IMR-90 (cell line): ENCODE results near the gene LIX1. TPM values are rescaled to one million over a fixed set of nuclear protein-coding genes. Genes with fewer than 3 reads are reported as not detected.

ENCODE experiments used
- ATAC-seq: fragments of 200-7000 bp; cut with Tn5 transposase; 2 replicates; pipeline ENCODE4 v1.9.1; 2020; ENCODE audit warnings: low read depth, mild to moderate bottlenecking, moderate library complexity
- BruUV-seq: library from RNA; stranded (reverse); fragments of 400-500 nt; replicated peaks from 2 replicates; lab custom pipeline; 2021; lab: Mats Ljungman, UMichigan
- CTCF ChIA-PET: fragments of 300-600 bp; formaldehyde crosslinking; extraction: SDS; loops from one replicate; lab custom pipeline; 2021; ENCODE audit warnings: antibody characterized with exemption; lab: Yijun Ruan, JAX
- POLR2A ChIA-PET: fragments of 300-600 bp; sonication (Branson Sonifier 250); formaldehyde crosslinking; loops from one replicate; lab custom pipeline; 2022; ENCODE audit warnings: antibody characterized with exemption; ENCODE audit not compliant: unreplicated experiment; lab: Charles Lee
- DNase-seq: peaks from one replicate; pipeline ENCODE4 v3.0.0; 2013
- H2AFZ ChIP-seq: replicated peaks from 2 replicates; pipeline ENCODE3; 2013; ENCODE audit warnings: low read length, mild to moderate bottlenecking; ENCODE audit not compliant: poor library complexity
- H2AK5ac ChIP-seq: 2 replicates; pipeline ENCODE4 v1.6.1; 2013; ENCODE audit warnings: low read depth, low read length, inconsistent platforms
- H2AK9ac ChIP-seq: replicated peaks from 2 replicates; pipeline ENCODE3; 2013; ENCODE audit warnings: mild to moderate bottlenecking, low read depth, low read length, moderate library complexity; ENCODE audit not compliant: poor library complexity
- H2BK120ac ChIP-seq: 2 replicates; pipeline ENCODE4 v1.6.1; 2013; ENCODE audit warnings: low read depth, low read length, inconsistent platforms
- H2BK15ac ChIP-seq: 3 replicates; pipeline ENCODE4 v1.6.1; 2013; ENCODE audit warnings: low read depth, low read length, inconsistent platforms
- H2BK20ac ChIP-seq: 2 replicates; pipeline ENCODE4 v1.6.1; 2013; ENCODE audit warnings: low read depth, mild to moderate bottlenecking, inconsistent platforms, low read length, moderate library complexity
- H2BK5ac ChIP-seq: 2 replicates; pipeline ENCODE4 v1.6.1; 2013; ENCODE audit warnings: mild to moderate bottlenecking, low read depth, low read length, inconsistent platforms; ENCODE audit not compliant: poor library complexity, severe bottlenecking
- H3K14ac ChIP-seq: replicated peaks from 2 replicates; pipeline ENCODE4 v1.6.1; 2013; ENCODE audit warnings: low read depth, low read length, inconsistent platforms
- H3K18ac ChIP-seq: 2 replicates; pipeline ENCODE4 v1.6.1; 2013; ENCODE audit warnings: low read depth, low read length, control low read depth
- H3K23ac ChIP-seq: 2 replicates; pipeline ENCODE4 v1.6.1; 2013; ENCODE audit warnings: low read depth, low read length, inconsistent platforms
- H3K27ac ChIP-seq: 2 replicates; pipeline ENCODE4 v1.5.1; 2013; ENCODE audit warnings: mild to moderate bottlenecking, control low read depth, low read length; ENCODE audit not compliant: insufficient read depth
- H3K27me3 ChIP-seq: 2 replicates; pipeline ENCODE4 v1.6.1; 2013; ENCODE audit warnings: low read length; ENCODE audit not compliant: control insufficient read depth, insufficient read depth
- H3K36me3 ChIP-seq: 2 replicates; pipeline ENCODE4 v1.6.1; 2013; ENCODE audit warnings: low read length, mixed read lengths; ENCODE audit not compliant: control insufficient read depth, insufficient read depth
- H3K4ac ChIP-seq: 2 replicates; pipeline ENCODE4 v1.6.1; 2013; ENCODE audit warnings: low read depth, low read length, inconsistent platforms
- H3K4me1 ChIP-seq: 2 replicates; pipeline ENCODE4 v1.6.1; 2013; ENCODE audit warnings: low read length, mixed read lengths; ENCODE audit not compliant: control insufficient read depth, insufficient read depth
- H3K4me2 ChIP-seq: 2 replicates; pipeline ENCODE4 v1.6.1; 2013; ENCODE audit warnings: low read depth, mild to moderate bottlenecking, control low read depth, low read length, moderate library complexity
- H3K4me3 ChIP-seq: 2 replicates; pipeline ENCODE4 v1.5.1; 2013; ENCODE audit warnings: low read depth, mild to moderate bottlenecking, control low read depth, low read length, moderate library complexity; ENCODE audit not compliant: insufficient read depth
- H3K56ac ChIP-seq: 2 replicates; pipeline ENCODE4 v1.6.1; 2013; ENCODE audit warnings: low read length, inconsistent platforms; ENCODE audit not compliant: insufficient read depth; ENCODE audit errors: extremely low read depth
- H3K79me1 ChIP-seq, 2 experiments: 2 replicates each; pipeline ENCODE4 v1.6.1; 2013; ENCODE audit warnings: low read length in 2 of 2, inconsistent platforms in 1 of 2, low read depth in 1 of 2
- H3K9ac ChIP-seq: 2 replicates; pipeline ENCODE4 v1.6.1; 2013; ENCODE audit warnings: low read depth, low read length, control low read depth
- H3K9me1 ChIP-seq: 2 replicates; pipeline ENCODE4 v1.6.1; 2013; ENCODE audit warnings: low read length, inconsistent platforms; ENCODE audit not compliant: insufficient read depth
- H3K9me3 ChIP-seq: 2 replicates; pipeline ENCODE4 v1.6.1; 2013; ENCODE audit warnings: low read length; ENCODE audit not compliant: control insufficient read depth, insufficient read depth
- H4K20me1 ChIP-seq: 2 replicates; pipeline ENCODE4 v1.6.1; 2013; ENCODE audit warnings: low read length, inconsistent platforms; ENCODE audit not compliant: insufficient read depth
- H4K5ac ChIP-seq: 2 replicates; pipeline ENCODE4 v1.6.1; 2013; ENCODE audit warnings: mild to moderate bottlenecking, low read depth, low read length, control low read depth
- H4K8ac ChIP-seq, 2 experiments: 2 replicates each; pipeline ENCODE4 v1.6.1; 2013; ENCODE audit warnings: low read depth in 2 of 2, low read length in 2 of 2, control low read depth in 1 of 2, inconsistent platforms in 1 of 2
- H4K91ac ChIP-seq: 2 replicates; pipeline ENCODE4 v1.6.1; 2013; ENCODE audit warnings: low read depth, low read length, inconsistent platforms; ENCODE audit not compliant: insufficient read depth
- ELK1 ChIP-seq: fragments of 150-350 bp; IDR thresholded peaks from 2 replicates; pipeline ENCODE4 v1.6.1; 2016; ENCODE audit warnings: low read depth, mild to moderate bottlenecking, low read length, moderate library complexity, borderline replicate concordance
- FOS ChIP-seq: fragments of 150-350 bp; IDR thresholded peaks from 2 replicates; pipeline ENCODE4 v1.6.1; 2016; ENCODE audit warnings: low read depth, low read length
- USF2 ChIP-seq: fragments of 150-350 bp; IDR thresholded peaks from 2 replicates; pipeline ENCODE4 v1.6.1; 2017; ENCODE audit warnings: mild to moderate bottlenecking, antibody characterized with exemption, low read length, low read depth
- WGBS, 2 experiments: methylation state at CpG; one replicate each; pipeline versions ENCODE4 v1.1.5 to v1.1.7; 2013; ENCODE audit warnings: missing lambda C conversion rate in 2 of 2; ENCODE audit not compliant: insufficient read length in 1 of 2; ENCODE audit errors: extremely low coverage in 2 of 2; 5-methylcytosine and 5-hydroxymethylcytosine counted together
- dilution Hi-C: fragments of 300-500 bp; cut with HindIII; formaldehyde crosslinking; loops from one replicate; pipeline ENCODE4 v1.14.3; 2018; ENCODE audit warnings: low sequenced_read_pairs; ENCODE audit not compliant: unreplicated experiment
- in situ Hi-C: fragments of 300-500 bp; cut with MboI; formaldehyde crosslinking; loops from 3 replicates; pipeline ENCODE4 v1.14.3; 2019; ENCODE audit warnings: low sequenced_read_pairs, inconsistent platforms, mixed read lengths
- intact Hi-C: fragments of 100-400 bp; cut with micrococcal nuclease; formaldehyde crosslinking; loops from 2 replicates; pipeline ENCODE4 v1.10.0; 2022
- polyA plus RNA-seq, 3 experiments: library from polyadenylated mRNA; depleted of rRNA; stranded (reverse); fragments of >200 nt; gene quantifications; 2 replicates each; pipeline ENCODE4 v1.2.3, GENCODE V29; 2012; ENCODE audit warnings: low replicate concordance in 1 of 3
- total RNA-seq: library from RNA; depleted of rRNA; stranded (reverse); fragments of >200 nt; gene quantifications from 2 replicates; pipeline ENCODE4 v1.2.3, GENCODE V29; 2012

The LIX1 gene
- total and polyA plus RNA-seq, 2 of the 4 experiments (the other 2 are of a cell fraction), result not detected

- ATAC-seq (no peak), DNase-seq (no peak)
- no peaks in the 10 kb centered on the region for H3K9me3 ChIP-seq
- H3K18ac ChIP-seq, result no peak overlapping the region
- H3K4me3 ChIP-seq, result no peak overlapping the region
- H3K79me1 ChIP-seq, result no peaks in the 10 kb centered on the region
- no peak overlapping the region for H3K4me2 ChIP-seq
- no peak overlapping the region for H2AK9ac ChIP-seq
- no peak overlapping the region for H4K8ac ChIP-seq
- no peaks in the 10 kb centered on the region for H4K20me1 ChIP-seq
- H2BK5ac ChIP-seq, result no peak overlapping the region
- TF ChIP-seq ELK1, result no peak
- no peak for TF ChIP-seq USF2
- TF ChIP-seq FOS, result no peak
- no peak overlapping the region for H3K27ac ChIP-seq
- no peak overlapping the region for H3K23ac ChIP-seq
- dilution Hi-C loops (no loop called here), in situ Hi-C loops (no loop called here), intact Hi-C loops (no loop called here)
- H4K5ac ChIP-seq, result no peak overlapping the region
- no peak overlapping the region for H3K9ac ChIP-seq
- no peak overlapping the region for H2BK20ac ChIP-seq
- CTCF ChIA-PET, result no interaction called here
- no peak overlapping the region for H4K91ac ChIP-seq
- no peak overlapping the region for H3K4ac ChIP-seq
- H3K14ac ChIP-seq, result no peak overlapping the region
- H3K27me3 ChIP-seq, result peaks cover 36% of the 10 kb centered on the region
- H2AK5ac ChIP-seq, result no peak overlapping the region
- no peaks in the 10 kb centered on the region for H3K36me3 ChIP-seq
- POLR2A ChIA-PET, result no interaction called here
- no CpG with 5 or more reads among the region's 5 CpGs for WGBS, 2 experiments
- H3K4me1 ChIP-seq, result no peaks in the 10 kb centered on the region
- no peak overlapping the region for H3K56ac ChIP-seq
- H2AFZ ChIP-seq, result no peak overlapping the region
- H2BK15ac ChIP-seq, result no peak overlapping the region
- no peaks in the 10 kb centered on the region for H3K9me1 ChIP-seq
- no TSS peak for BruUV-seq
- no peak overlapping the region for H2BK120ac ChIP-seq
Observed at GRCh38 chr5:97131921-97132320, 10.5 kb downstream of the LIX1 start.
